IMR-90 (cell line): Measurements from ENCODE around the gene ABCC9. TPM values are rescaled to one million over a fixed set of nuclear protein-coding genes. Genes with fewer than 3 reads are reported as not detected.

Experiments
- ATAC-seq: fragments of 200-7000 bp; cut with Tn5 transposase; 2 replicates; pipeline ENCODE4 v1.9.1; 2020; ENCODE audit warnings: low read depth, mild to moderate bottlenecking, moderate library complexity
- BruUV-seq: library from RNA; stranded (reverse); fragments of 400-500 nt; replicated peaks from 2 replicates; lab custom pipeline; 2021; lab: Mats Ljungman, UMichigan
- CTCF ChIA-PET: fragments of 300-600 bp; formaldehyde crosslinking; extraction: SDS; loops from one replicate; lab custom pipeline; 2021; ENCODE audit warnings: antibody characterized with exemption; lab: Yijun Ruan, JAX
- POLR2A ChIA-PET: fragments of 300-600 bp; sonication (Branson Sonifier 250); formaldehyde crosslinking; loops from one replicate; lab custom pipeline; 2022; ENCODE audit warnings: antibody characterized with exemption; ENCODE audit not compliant: unreplicated experiment; lab: Charles Lee
- DNase-seq: peaks from one replicate; pipeline ENCODE4 v3.0.0; 2013
- H2AFZ ChIP-seq: replicated peaks from 2 replicates; pipeline ENCODE3; 2013; ENCODE audit warnings: low read length, mild to moderate bottlenecking; ENCODE audit not compliant: poor library complexity
- H2AK5ac ChIP-seq: 2 replicates; pipeline ENCODE4 v1.6.1; 2013; ENCODE audit warnings: low read depth, low read length, inconsistent platforms
- H2AK9ac ChIP-seq: replicated peaks from 2 replicates; pipeline ENCODE3; 2013; ENCODE audit warnings: mild to moderate bottlenecking, low read depth, low read length, moderate library complexity; ENCODE audit not compliant: poor library complexity
- H2BK120ac ChIP-seq: 2 replicates; pipeline ENCODE4 v1.6.1; 2013; ENCODE audit warnings: low read depth, low read length, inconsistent platforms
- H2BK15ac ChIP-seq: 3 replicates; pipeline ENCODE4 v1.6.1; 2013; ENCODE audit warnings: low read depth, low read length, inconsistent platforms
- H2BK20ac ChIP-seq: 2 replicates; pipeline ENCODE4 v1.6.1; 2013; ENCODE audit warnings: low read depth, mild to moderate bottlenecking, inconsistent platforms, low read length, moderate library complexity
- H2BK5ac ChIP-seq: 2 replicates; pipeline ENCODE4 v1.6.1; 2013; ENCODE audit warnings: mild to moderate bottlenecking, low read depth, low read length, inconsistent platforms; ENCODE audit not compliant: poor library complexity, severe bottlenecking
- H3K14ac ChIP-seq: replicated peaks from 2 replicates; pipeline ENCODE4 v1.6.1; 2013; ENCODE audit warnings: low read depth, low read length, inconsistent platforms
- H3K18ac ChIP-seq: 2 replicates; pipeline ENCODE4 v1.6.1; 2013; ENCODE audit warnings: low read depth, low read length, control low read depth
- H3K23ac ChIP-seq: 2 replicates; pipeline ENCODE4 v1.6.1; 2013; ENCODE audit warnings: low read depth, low read length, inconsistent platforms
- H3K27ac ChIP-seq: 2 replicates; pipeline ENCODE4 v1.5.1; 2013; ENCODE audit warnings: mild to moderate bottlenecking, control low read depth, low read length; ENCODE audit not compliant: insufficient read depth
- H3K27me3 ChIP-seq: 2 replicates; pipeline ENCODE4 v1.6.1; 2013; ENCODE audit warnings: low read length; ENCODE audit not compliant: control insufficient read depth, insufficient read depth
- H3K36me3 ChIP-seq: 2 replicates; pipeline ENCODE4 v1.6.1; 2013; ENCODE audit warnings: low read length, mixed read lengths; ENCODE audit not compliant: control insufficient read depth, insufficient read depth
- H3K4ac ChIP-seq: 2 replicates; pipeline ENCODE4 v1.6.1; 2013; ENCODE audit warnings: low read depth, low read length, inconsistent platforms
- H3K4me1 ChIP-seq: 2 replicates; pipeline ENCODE4 v1.6.1; 2013; ENCODE audit warnings: low read length, mixed read lengths; ENCODE audit not compliant: control insufficient read depth, insufficient read depth
- H3K4me2 ChIP-seq: 2 replicates; pipeline ENCODE4 v1.6.1; 2013; ENCODE audit warnings: low read depth, mild to moderate bottlenecking, control low read depth, low read length, moderate library complexity
- H3K4me3 ChIP-seq: 2 replicates; pipeline ENCODE4 v1.5.1; 2013; ENCODE audit warnings: low read depth, mild to moderate bottlenecking, control low read depth, low read length, moderate library complexity; ENCODE audit not compliant: insufficient read depth
- H3K56ac ChIP-seq: 2 replicates; pipeline ENCODE4 v1.6.1; 2013; ENCODE audit warnings: low read length, inconsistent platforms; ENCODE audit not compliant: insufficient read depth; ENCODE audit errors: extremely low read depth
- H3K79me1 ChIP-seq, 2 experiments: 2 replicates each; pipeline ENCODE4 v1.6.1; 2013; ENCODE audit warnings: low read length in 2 of 2, inconsistent platforms in 1 of 2, low read depth in 1 of 2
- H3K9ac ChIP-seq: 2 replicates; pipeline ENCODE4 v1.6.1; 2013; ENCODE audit warnings: low read depth, low read length, control low read depth
- H3K9me1 ChIP-seq: 2 replicates; pipeline ENCODE4 v1.6.1; 2013; ENCODE audit warnings: low read length, inconsistent platforms; ENCODE audit not compliant: insufficient read depth
- H3K9me3 ChIP-seq: 2 replicates; pipeline ENCODE4 v1.6.1; 2013; ENCODE audit warnings: low read length; ENCODE audit not compliant: control insufficient read depth, insufficient read depth
- H4K20me1 ChIP-seq: 2 replicates; pipeline ENCODE4 v1.6.1; 2013; ENCODE audit warnings: low read length, inconsistent platforms; ENCODE audit not compliant: insufficient read depth
- H4K5ac ChIP-seq: 2 replicates; pipeline ENCODE4 v1.6.1; 2013; ENCODE audit warnings: mild to moderate bottlenecking, low read depth, low read length, control low read depth
- H4K8ac ChIP-seq, 2 experiments: 2 replicates each; pipeline ENCODE4 v1.6.1; 2013; ENCODE audit warnings: low read depth in 2 of 2, low read length in 2 of 2, control low read depth in 1 of 2, inconsistent platforms in 1 of 2
- H4K91ac ChIP-seq: 2 replicates; pipeline ENCODE4 v1.6.1; 2013; ENCODE audit warnings: low read depth, low read length, inconsistent platforms; ENCODE audit not compliant: insufficient read depth
- BHLHE40 ChIP-seq: fragments of 150-350 bp; IDR thresholded peaks from 2 replicates; pipeline ENCODE4 v1.6.1; 2016; ENCODE audit warnings: mild to moderate bottlenecking, low read depth, low read length
- CTCF ChIP-seq: conservative IDR thresholded peaks from 2 replicates; pipeline ENCODE4 v1.5.1; 2012; ENCODE audit warnings: mild to moderate bottlenecking, low read depth, low read length, improper control_type of control experiment
- ELK1 ChIP-seq: fragments of 150-350 bp; IDR thresholded peaks from 2 replicates; pipeline ENCODE4 v1.6.1; 2016; ENCODE audit warnings: low read depth, mild to moderate bottlenecking, low read length, moderate library complexity, borderline replicate concordance
- FOS ChIP-seq: fragments of 150-350 bp; IDR thresholded peaks from 2 replicates; pipeline ENCODE4 v1.6.1; 2016; ENCODE audit warnings: low read depth, low read length
- MAZ ChIP-seq: IDR thresholded peaks from 2 replicates; pipeline ENCODE4 v1.6.1; 2012; ENCODE audit warnings: low read depth, mild to moderate bottlenecking, low read length, improper control_type of control experiment, moderate library complexity, borderline replicate concordance
- MXI1 ChIP-seq: IDR thresholded peaks from 2 replicates; pipeline ENCODE4 v1.6.1; 2012; ENCODE audit warnings: low read depth, mild to moderate bottlenecking, low read length, moderate library complexity, borderline replicate concordance
- NFE2L2 ChIP-seq: fragments of 150-350 bp; IDR thresholded peaks from 2 replicates; pipeline ENCODE4 v1.6.1; 2016; ENCODE audit warnings: low read depth, mild to moderate bottlenecking, low read length
- RAD21 ChIP-seq: IDR thresholded peaks from 2 replicates; pipeline ENCODE4 v1.6.1; 2012; ENCODE audit warnings: low read length, improper control_type of control experiment
- USF2 ChIP-seq: fragments of 150-350 bp; IDR thresholded peaks from 2 replicates; pipeline ENCODE4 v1.6.1; 2017; ENCODE audit warnings: mild to moderate bottlenecking, antibody characterized with exemption, low read length, low read depth
- WGBS, 2 experiments: methylation state at CpG; one replicate each; pipeline versions ENCODE4 v1.1.5 to v1.1.7; 2013; ENCODE audit warnings: missing lambda C conversion rate in 2 of 2; ENCODE audit not compliant: insufficient read length in 1 of 2; ENCODE audit errors: extremely low coverage in 2 of 2; 5-methylcytosine and 5-hydroxymethylcytosine counted together
- dilution Hi-C: fragments of 300-500 bp; cut with HindIII; formaldehyde crosslinking; loops from one replicate; pipeline ENCODE4 v1.14.3; 2018; ENCODE audit warnings: low sequenced_read_pairs; ENCODE audit not compliant: unreplicated experiment
- in situ Hi-C: fragments of 300-500 bp; cut with MboI; formaldehyde crosslinking; loops from 3 replicates; pipeline ENCODE4 v1.14.3; 2019; ENCODE audit warnings: low sequenced_read_pairs, inconsistent platforms, mixed read lengths
- intact Hi-C: fragments of 100-400 bp; cut with micrococcal nuclease; formaldehyde crosslinking; loops from 2 replicates; pipeline ENCODE4 v1.10.0; 2022
- polyA plus RNA-seq, 3 experiments: library from polyadenylated mRNA; depleted of rRNA; stranded (reverse); fragments of >200 nt; gene quantifications; 2 replicates each; pipeline ENCODE4 v1.2.3, GENCODE V29; 2012; ENCODE audit warnings: low replicate concordance in 1 of 3
- total RNA-seq: library from RNA; depleted of rRNA; stranded (reverse); fragments of >200 nt; gene quantifications from 2 replicates; pipeline ENCODE4 v1.2.3, GENCODE V29; 2012

ABCC9 gene
- total and polyA plus RNA-seq, 2 of the 4 experiments (the other 2 are of a cell fraction) = 1.2 to 6.6 TPM

GRCh38 chr12:21813751-21814150 is 127.5 kb downstream of the ABCC9 start:
- no peak overlapping the region for H3K4ac ChIP-seq
- intact Hi-C loops = no loop called here
- dilution Hi-C loops = no loop called here
- DNase-seq = no peak
- no peak overlapping the region for H3K27ac ChIP-seq
- no peak for ATAC-seq
- no peak overlapping the region for H3K4me2 ChIP-seq
- no peak overlapping the region for H2AFZ ChIP-seq
- H2AK9ac ChIP-seq = no peak overlapping the region
- TF ChIP-seq RAD21 (no peak), NFE2L2 (no peak), ELK1 (no peak), CTCF (no peak), MAZ (no peak), FOS (no peak), MXI1 (no peak), BHLHE40 (no peak), USF2 (no peak)
- no peaks in the 10 kb centered on the region for H3K9me3 ChIP-seq
- H3K9me1 ChIP-seq = no peaks in the 10 kb centered on the region
- POLR2A ChIA-PET = no interaction called here
- H3K14ac ChIP-seq = no peak overlapping the region
- no TSS peak for BruUV-seq
- in situ Hi-C loops = no loop called here
- H3K18ac ChIP-seq = no peak overlapping the region
- no peak overlapping the region for H4K91ac ChIP-seq
- H4K5ac ChIP-seq = no peak overlapping the region
- no peaks in the 10 kb centered on the region for H3K79me1 ChIP-seq
- CTCF ChIA-PET = interaction anchor here (0.6 kb wide), 1 partner anchor 10 kb away, joined by 5 read pairs; no protein-coding TSS in a partner anchor
- no peak overlapping the region for H2BK15ac ChIP-seq
- no peaks in the 10 kb centered on the region for H3K36me3 ChIP-seq
- H2AK5ac ChIP-seq = no peak overlapping the region
- no CpG with 5 or more reads among the region's 3 CpGs for WGBS, 2 experiments
- H3K56ac ChIP-seq = no peak overlapping the region
- no peaks in the 10 kb centered on the region for H3K4me1 ChIP-seq
- H4K20me1 ChIP-seq = no peaks in the 10 kb centered on the region
- no peaks in the 10 kb centered on the region for H3K27me3 ChIP-seq
- no peak overlapping the region for H2BK20ac ChIP-seq
- no peak overlapping the region for H4K8ac ChIP-seq
- H2BK5ac ChIP-seq = no peak overlapping the region
- H3K4me3 ChIP-seq = no peak overlapping the region
- H2BK120ac ChIP-seq = no peak overlapping the region
- H3K9ac ChIP-seq = no peak overlapping the region
- no peak overlapping the region for H3K23ac ChIP-seq
